Measurements from ENCODE around the gene GAS2.

Gene GAS2

GRCh38 chr11:22624742-22625447, 41.5 kb upstream of the GAS2 start:
- peak overlapping the region; percentile 88 for H3K4me3 ChIP-seq (ENCODE audit: low read depth, low read length)
- TF ChIP-seq ZNF324 (tag by site-specific recombination; IDR thresholded peaks at IDR 0.05) (peak; percentile 12; the same call in 1 of the 2 replicates), PRDM10 (tag by site-specific recombination; IDR thresholded peaks at IDR 0.05) (peak; percentile 59), ZIC2 (tag by site-specific recombination; IDR thresholded peaks at IDR 0.05) (peak; percentile 26; the same call in 1 of the 2 replicates), ZNF610 (tag by site-specific recombination; IDR thresholded peaks at IDR 0.05; ENCODE audit: borderline replicate concordance) (0 out of 2 replicates have a peak, but pooled peaks have one; percentile 22), SCRT2 (tag by site-specific recombination; IDR thresholded peaks at IDR 0.05) (0 out of 2 replicates have a peak, but pooled peaks have one; percentile 40), PBX3 (CRISPR knock-in tag; IDR thresholded peaks at IDR 0.05) (peak; percentile 23; the same call in 1 of the 2 replicates), ZNF473 (tag by site-specific recombination; IDR thresholded peaks at IDR 0.05) (no peak), ZNF350 (tag by site-specific recombination; IDR thresholded peaks at IDR 0.05) (no peak), CTCF (tag by site-specific recombination; IDR thresholded peaks at IDR 0.05) (peak; percentile 67), ZNF2 (tag by site-specific recombination; IDR thresholded peaks at IDR 0.05) (0 out of 2 replicates have a peak, but pooled peaks have one; percentile 38), ZNF701 (tag by site-specific recombination; IDR thresholded peaks at IDR 0.05) (no peak)
- no peaks in the 10 kb centered on the region for H3K36me3 ChIP-seq (ENCODE audit: control insufficient read depth in 2 of 2, insufficient read depth in 1 of 2, low read length in 2 of 2)
- no peaks in the 10 kb centered on the region for H3K4me1 ChIP-seq (ENCODE audit: control insufficient read depth, insufficient read depth, low read length)
- H3K27ac ChIP-seq (ENCODE audit: extremely low read depth, low read depth, low read length), result peak overlapping the region; percentile 90
- ChIA-PET POLR2A (interaction anchor here (0.8 to 2.0 kb wide), 4 partner anchors 10 to 204 kb away, joined by 3 to 7 read pairs (median 3); no protein-coding TSS in a partner anchor), CTCF (interaction anchor here (0.6 to 2.1 kb wide), 10 partner anchors 8 to 685 kb away, joined by 3 to 8 read pairs (median 4); no protein-coding TSS in a partner anchor)
- H3K9me3 ChIP-seq (ENCODE audit: control insufficient read depth, insufficient read depth, low read depth, low read length), result no peaks in the 10 kb centered on the region

GRCh38 chr11:22625448-22626287, 40.7 kb upstream of the GAS2 start, which contains the start of gene FANCF:
FANCF (minus strand) TSS chr11:22625823; CDS start chr11:22625810, 13 bp downstream.
- Histone ChIP-seq H3K9me3 (ENCODE audit: control insufficient read depth, insufficient read depth, low read depth, low read length) (no peaks in the 10 kb centered on the region), H3K27ac (ENCODE audit: extremely low read depth, low read depth, low read length) (peak within 1 kb of the TSS; percentile 90), H3K36me3 (ENCODE audit: control insufficient read depth in 2 of 2, insufficient read depth in 1 of 2, low read length in 2 of 2) (no peaks in the 10 kb centered on the region), H3K4me3 (ENCODE audit: low read depth, low read length) (peak within 1 kb of the TSS; percentile 88), H3K4me1 (ENCODE audit: control insufficient read depth, insufficient read depth, low read length) (no peaks in the 10 kb centered on the region)
- CTCF ChIA-PET, result interaction anchor here (0.5 to 2.1 kb wide), 11 partner anchors 9 to 176 kb away, joined by 3 to 8 read pairs (median 4); no protein-coding TSS in a partner anchor
- POLR2A ChIA-PET, result interaction anchor here (0.6 to 2.0 kb wide), 5 partner anchors 10 to 203 kb away, joined by 3 to 7 read pairs (median 3); no protein-coding TSS in a partner anchor
- TF ChIP-seq ZNF600 (tag by site-specific recombination; IDR thresholded peaks at IDR 0.05) (peak; percentile 42; the same call in 1 of the 2 replicates), KLF1 (tag by site-specific recombination; IDR thresholded peaks at IDR 0.05) (peak; percentile 82), ZNF629 (tag by site-specific recombination; IDR thresholded peaks at IDR 0.05) (peak; percentile 83), SP3 (tag by site-specific recombination; IDR thresholded peaks at IDR 0.05) (peak; percentile 65), ZBTB1 (tag by site-specific recombination; IDR thresholded peaks at IDR 0.05) (no peak), MYNN (tag by site-specific recombination; IDR thresholded peaks at IDR 0.05; ENCODE audit: borderline replicate concordance) (peak; percentile 96), ZNF175 (tag by site-specific recombination; IDR thresholded peaks at IDR 0.05) (no peak), ZNF2 (tag by site-specific recombination; IDR thresholded peaks at IDR 0.05) (no peak), FEZF1 (tag by site-specific recombination; IDR thresholded peaks at IDR 0.05) (no peak), HOXC10 (CRISPR knock-in tag; IDR thresholded peaks at IDR 0.05) (no peak), ZNF423 (tag by site-specific recombination; IDR thresholded peaks at IDR 0.05) (no peak), ZSCAN23 (tag by site-specific recombination; IDR thresholded peaks at IDR 0.05) (no peak), ZSCAN18 (tag by site-specific recombination; IDR thresholded peaks at IDR 0.05) (no peak), BCL11A (tag by site-specific recombination; IDR thresholded peaks at IDR 0.05; ENCODE audit: low read depth) (no peak), ZNF426 (tag by site-specific recombination; IDR thresholded peaks at IDR 0.05) (no peak)
